Liver (tissue), 3 donors: ENCODE measurements around the gene CD81.

Experiments
- ATF3 ChIP-seq: IDR thresholded peaks from 2 replicates; pipeline ENCODE4 v1.6.1; 2016; ENCODE audit warnings: antibody characterized with exemption
- CTCF ChIP-seq: fragments of 150-350 bp; IDR thresholded peaks from 2 replicates; pipeline ENCODE4 v1.5.1; 2017; ENCODE audit warnings: improper control_type of control experiment, low read depth, low read length; ENCODE audit not compliant: missing input control
- FOXA1 ChIP-seq: IDR thresholded peaks from 2 replicates; pipeline ENCODE4 v1.6.1; 2016; ENCODE audit warnings: antibody characterized with exemption
- FOXA2 ChIP-seq: IDR thresholded peaks from 2 replicates; pipeline ENCODE4 v1.6.1; 2016; ENCODE audit warnings: antibody characterized with exemption
- GABPA ChIP-seq, 2 donors: IDR thresholded peaks in 1 of 2; conservative IDR thresholded peaks in 1 of 2; 2 replicates each; pipeline ENCODE4 v1.6.1; 2016; ENCODE audit warnings: antibody characterized with exemption in 2 of 2, mild to moderate bottlenecking in 1 of 2, moderate library complexity in 1 of 2
- REST ChIP-seq: IDR thresholded peaks from 2 replicates; pipeline ENCODE4 v1.6.1; 2016; ENCODE audit warnings: antibody characterized with exemption, mild to moderate bottlenecking
- SP1 ChIP-seq: IDR thresholded peaks from 2 replicates; pipeline ENCODE4 v1.6.1; 2018; ENCODE audit warnings: antibody characterized with exemption, mild to moderate bottlenecking
- TAF1 ChIP-seq: conservative IDR thresholded peaks from 2 replicates; pipeline ENCODE4 v1.6.1; 2016; ENCODE audit warnings: antibody characterized with exemption, mild to moderate bottlenecking
- YY1 ChIP-seq: IDR thresholded peaks from 2 replicates; pipeline ENCODE4 v1.6.1; 2016; ENCODE audit warnings: antibody characterized with exemption, mild to moderate bottlenecking
- donor health status: healthy.
- donor health status: healthy.

- no peak for TF ChIP-seq CTCF
- TF ChIP-seq YY1, result peak; percentile 79
- TF ChIP-seq GABPA (IDR thresholded peaks at IDR 0.05 in 1 of 2, conservative IDR thresholded peaks at IDR 0.05 in 1 of 2), result peak in 1 of 2 donors; percentile 50
- peak; percentile 16 for TF ChIP-seq FOXA2
- peak; percentile 56 for TF ChIP-seq REST
- no peak for TF ChIP-seq ATF3
- no peak for TF ChIP-seq TAF1
- TF ChIP-seq FOXA1, result peak; percentile 24
- TF ChIP-seq SP1, result peak; percentile 71
Measured at GRCh38 chr11:2347308-2347830, 29.7 kb upstream of the CD81 start.
